IMR-90 (cell line): ENCODE data around the gene ACKR2. TPM values are rescaled to one million over a fixed set of nuclear protein-coding genes. Genes with fewer than 3 reads are reported as not detected.

ENCODE experiments used
- ATAC-seq: fragments of 200-7000 bp; cut with Tn5 transposase; 2 replicates; pipeline ENCODE4 v1.9.1; 2020; ENCODE audit warnings: low read depth, mild to moderate bottlenecking, moderate library complexity
- BruUV-seq: library from RNA; stranded (reverse); fragments of 400-500 nt; replicated peaks from 2 replicates; lab custom pipeline; 2021; lab: Mats Ljungman, UMichigan
- CTCF ChIA-PET: fragments of 300-600 bp; formaldehyde crosslinking; extraction: SDS; loops from one replicate; lab custom pipeline; 2021; ENCODE audit warnings: antibody characterized with exemption; lab: Yijun Ruan, JAX
- POLR2A ChIA-PET: fragments of 300-600 bp; sonication (Branson Sonifier 250); formaldehyde crosslinking; loops from one replicate; lab custom pipeline; 2022; ENCODE audit warnings: antibody characterized with exemption; ENCODE audit not compliant: unreplicated experiment; lab: Charles Lee
- DNase-seq: peaks from one replicate; pipeline ENCODE4 v3.0.0; 2013
- H2AFZ ChIP-seq: replicated peaks from 2 replicates; pipeline ENCODE3; 2013; ENCODE audit warnings: low read length, mild to moderate bottlenecking; ENCODE audit not compliant: poor library complexity
- H2AK5ac ChIP-seq: 2 replicates; pipeline ENCODE4 v1.6.1; 2013; ENCODE audit warnings: low read depth, low read length, inconsistent platforms
- H2AK9ac ChIP-seq: replicated peaks from 2 replicates; pipeline ENCODE3; 2013; ENCODE audit warnings: mild to moderate bottlenecking, low read depth, low read length, moderate library complexity; ENCODE audit not compliant: poor library complexity
- H2BK120ac ChIP-seq: 2 replicates; pipeline ENCODE4 v1.6.1; 2013; ENCODE audit warnings: low read depth, low read length, inconsistent platforms
- H2BK15ac ChIP-seq: 3 replicates; pipeline ENCODE4 v1.6.1; 2013; ENCODE audit warnings: low read depth, low read length, inconsistent platforms
- H2BK20ac ChIP-seq: 2 replicates; pipeline ENCODE4 v1.6.1; 2013; ENCODE audit warnings: low read depth, mild to moderate bottlenecking, inconsistent platforms, low read length, moderate library complexity
- H2BK5ac ChIP-seq: 2 replicates; pipeline ENCODE4 v1.6.1; 2013; ENCODE audit warnings: mild to moderate bottlenecking, low read depth, low read length, inconsistent platforms; ENCODE audit not compliant: poor library complexity, severe bottlenecking
- H3K14ac ChIP-seq: replicated peaks from 2 replicates; pipeline ENCODE4 v1.6.1; 2013; ENCODE audit warnings: low read depth, low read length, inconsistent platforms
- H3K18ac ChIP-seq: 2 replicates; pipeline ENCODE4 v1.6.1; 2013; ENCODE audit warnings: low read depth, low read length, control low read depth
- H3K23ac ChIP-seq: 2 replicates; pipeline ENCODE4 v1.6.1; 2013; ENCODE audit warnings: low read depth, low read length, inconsistent platforms
- H3K27ac ChIP-seq: 2 replicates; pipeline ENCODE4 v1.5.1; 2013; ENCODE audit warnings: mild to moderate bottlenecking, control low read depth, low read length; ENCODE audit not compliant: insufficient read depth
- H3K27me3 ChIP-seq: 2 replicates; pipeline ENCODE4 v1.6.1; 2013; ENCODE audit warnings: low read length; ENCODE audit not compliant: control insufficient read depth, insufficient read depth
- H3K36me3 ChIP-seq: 2 replicates; pipeline ENCODE4 v1.6.1; 2013; ENCODE audit warnings: low read length, mixed read lengths; ENCODE audit not compliant: control insufficient read depth, insufficient read depth
- H3K4ac ChIP-seq: 2 replicates; pipeline ENCODE4 v1.6.1; 2013; ENCODE audit warnings: low read depth, low read length, inconsistent platforms
- H3K4me1 ChIP-seq: 2 replicates; pipeline ENCODE4 v1.6.1; 2013; ENCODE audit warnings: low read length, mixed read lengths; ENCODE audit not compliant: control insufficient read depth, insufficient read depth
- H3K4me2 ChIP-seq: 2 replicates; pipeline ENCODE4 v1.6.1; 2013; ENCODE audit warnings: low read depth, mild to moderate bottlenecking, control low read depth, low read length, moderate library complexity
- H3K4me3 ChIP-seq: 2 replicates; pipeline ENCODE4 v1.5.1; 2013; ENCODE audit warnings: low read depth, mild to moderate bottlenecking, control low read depth, low read length, moderate library complexity; ENCODE audit not compliant: insufficient read depth
- H3K56ac ChIP-seq: 2 replicates; pipeline ENCODE4 v1.6.1; 2013; ENCODE audit warnings: low read length, inconsistent platforms; ENCODE audit not compliant: insufficient read depth; ENCODE audit errors: extremely low read depth
- H3K79me1 ChIP-seq, 2 experiments: 2 replicates each; pipeline ENCODE4 v1.6.1; 2013; ENCODE audit warnings: low read length in 2 of 2, inconsistent platforms in 1 of 2, low read depth in 1 of 2
- H3K9ac ChIP-seq: 2 replicates; pipeline ENCODE4 v1.6.1; 2013; ENCODE audit warnings: low read depth, low read length, control low read depth
- H3K9me1 ChIP-seq: 2 replicates; pipeline ENCODE4 v1.6.1; 2013; ENCODE audit warnings: low read length, inconsistent platforms; ENCODE audit not compliant: insufficient read depth
- H3K9me3 ChIP-seq: 2 replicates; pipeline ENCODE4 v1.6.1; 2013; ENCODE audit warnings: low read length; ENCODE audit not compliant: control insufficient read depth, insufficient read depth
- H4K20me1 ChIP-seq: 2 replicates; pipeline ENCODE4 v1.6.1; 2013; ENCODE audit warnings: low read length, inconsistent platforms; ENCODE audit not compliant: insufficient read depth
- H4K5ac ChIP-seq: 2 replicates; pipeline ENCODE4 v1.6.1; 2013; ENCODE audit warnings: mild to moderate bottlenecking, low read depth, low read length, control low read depth
- H4K8ac ChIP-seq, 2 experiments: 2 replicates each; pipeline ENCODE4 v1.6.1; 2013; ENCODE audit warnings: low read depth in 2 of 2, low read length in 2 of 2, control low read depth in 1 of 2, inconsistent platforms in 1 of 2
- H4K91ac ChIP-seq: 2 replicates; pipeline ENCODE4 v1.6.1; 2013; ENCODE audit warnings: low read depth, low read length, inconsistent platforms; ENCODE audit not compliant: insufficient read depth
- BHLHE40 ChIP-seq: fragments of 150-350 bp; IDR thresholded peaks from 2 replicates; pipeline ENCODE4 v1.6.1; 2016; ENCODE audit warnings: mild to moderate bottlenecking, low read depth, low read length
- CEBPB ChIP-seq: IDR thresholded peaks from 2 replicates; pipeline ENCODE4 v1.6.1; 2012; ENCODE audit warnings: low read depth, low read length, improper control_type of control experiment
- CHD1 ChIP-seq: IDR thresholded peaks from 2 replicates; pipeline ENCODE4 v1.6.1; 2012; ENCODE audit warnings: low read depth, low read length, improper control_type of control experiment
- ELK1 ChIP-seq: fragments of 150-350 bp; IDR thresholded peaks from 2 replicates; pipeline ENCODE4 v1.6.1; 2016; ENCODE audit warnings: low read depth, mild to moderate bottlenecking, low read length, moderate library complexity, borderline replicate concordance
- FOS ChIP-seq: fragments of 150-350 bp; IDR thresholded peaks from 2 replicates; pipeline ENCODE4 v1.6.1; 2016; ENCODE audit warnings: low read depth, low read length
- MAFK ChIP-seq: IDR thresholded peaks from 2 replicates; pipeline ENCODE4 v1.6.1; 2012; ENCODE audit warnings: low read depth, low read length, improper control_type of control experiment
- MAZ ChIP-seq: IDR thresholded peaks from 2 replicates; pipeline ENCODE4 v1.6.1; 2012; ENCODE audit warnings: low read depth, mild to moderate bottlenecking, low read length, improper control_type of control experiment, moderate library complexity, borderline replicate concordance
- MXI1 ChIP-seq: IDR thresholded peaks from 2 replicates; pipeline ENCODE4 v1.6.1; 2012; ENCODE audit warnings: low read depth, mild to moderate bottlenecking, low read length, moderate library complexity, borderline replicate concordance
- POLR2A ChIP-seq: IDR thresholded peaks from 2 replicates; pipeline ENCODE4 v1.6.1; 2012; ENCODE audit warnings: mild to moderate bottlenecking, low read depth, low read length
- RAD21 ChIP-seq: IDR thresholded peaks from 2 replicates; pipeline ENCODE4 v1.6.1; 2012; ENCODE audit warnings: low read length, improper control_type of control experiment
- RCOR1 ChIP-seq: IDR thresholded peaks from 2 replicates; pipeline ENCODE4 v1.6.1; 2012; ENCODE audit warnings: mild to moderate bottlenecking, low read length, improper control_type of control experiment; ENCODE audit not compliant: insufficient replicate concordance
- RFX5 ChIP-seq: IDR thresholded peaks from 2 replicates; pipeline ENCODE4 v1.8.0; 2012; ENCODE audit warnings: low read depth, mild to moderate bottlenecking, low read length, moderate library complexity
- SMC3 ChIP-seq: fragments of 150-350 bp; IDR thresholded peaks from 2 replicates; pipeline ENCODE4 v1.6.1; 2016; ENCODE audit warnings: low read depth, mild to moderate bottlenecking, antibody characterized with exemption, low read length, moderate library complexity
- USF2 ChIP-seq: fragments of 150-350 bp; IDR thresholded peaks from 2 replicates; pipeline ENCODE4 v1.6.1; 2017; ENCODE audit warnings: mild to moderate bottlenecking, antibody characterized with exemption, low read length, low read depth
- WGBS, 2 experiments: methylation state at CpG; one replicate each; pipeline versions ENCODE4 v1.1.5 to v1.1.7; 2013; ENCODE audit warnings: missing lambda C conversion rate in 2 of 2; ENCODE audit not compliant: insufficient read length in 1 of 2; ENCODE audit errors: extremely low coverage in 2 of 2; 5-methylcytosine and 5-hydroxymethylcytosine counted together
- dilution Hi-C: fragments of 300-500 bp; cut with HindIII; formaldehyde crosslinking; loops from one replicate; pipeline ENCODE4 v1.14.3; 2018; ENCODE audit warnings: low sequenced_read_pairs; ENCODE audit not compliant: unreplicated experiment
- in situ Hi-C: fragments of 300-500 bp; cut with MboI; formaldehyde crosslinking; loops from 3 replicates; pipeline ENCODE4 v1.14.3; 2019; ENCODE audit warnings: low sequenced_read_pairs, inconsistent platforms, mixed read lengths
- intact Hi-C: fragments of 100-400 bp; cut with micrococcal nuclease; formaldehyde crosslinking; loops from 2 replicates; pipeline ENCODE4 v1.10.0; 2022
- polyA plus RNA-seq, 3 experiments: library from polyadenylated mRNA; depleted of rRNA; stranded (reverse); fragments of >200 nt; gene quantifications; 2 replicates each; pipeline ENCODE4 v1.2.3, GENCODE V29; 2012; ENCODE audit warnings: low replicate concordance in 1 of 3
- total RNA-seq: library from RNA; depleted of rRNA; stranded (reverse); fragments of >200 nt; gene quantifications from 2 replicates; pipeline ENCODE4 v1.2.3, GENCODE V29; 2012
- TF ChIP-seq, protein P1 (sequence below): conservative IDR thresholded peaks from 2 replicates; pipeline ENCODE4 v1.5.1; 2012; ENCODE audit warnings: mild to moderate bottlenecking, low read depth, low read length, improper control_type of control experiment

ACKR2 gene
- total and polyA plus RNA-seq, 2 of the 4 experiments (the other 2 are of a cell fraction), result 0.10 TPM; not detected in 1

- Histone ChIP-seq H4K5ac (no peak overlapping the region), H3K18ac (no peak overlapping the region), H3K14ac (no peak overlapping the region), H4K20me1 (peaks cover 17% of the 10 kb centered on the region), H2BK15ac (no peak overlapping the region), H3K23ac (no peak overlapping the region), H3K9me1 (peaks cover 3% of the 10 kb centered on the region), H3K4me2 (peak overlapping the region; percentile 96), H2AK9ac (no peak overlapping the region), H4K91ac (no peak overlapping the region), H3K9me3 (no peaks in the 10 kb centered on the region), H4K8ac (peak overlapping the region in 1 of 2 experiments; percentile 79; a peak in 1 of 4 replicates), H2BK120ac (no peak overlapping the region), H3K27ac (no peak overlapping the region), H3K9ac (no peak overlapping the region), H3K4me1 (peaks cover 3% of the 10 kb centered on the region; the same call in 1 of the 2 replicates), H3K36me3 (no peaks in the 10 kb centered on the region), H3K27me3 (peaks cover 2% of the 10 kb centered on the region; the same call in 1 of the 2 replicates), H2BK20ac (no peak overlapping the region), H3K4me3 (peak overlapping the region; percentile 83; the same call in 1 of the 2 replicates), H3K4ac (no peak overlapping the region), H2BK5ac (no peak overlapping the region), H3K79me1 (peaks cover 13 to 28% of the 10 kb centered on the region in 2 experiments), H2AK5ac (no peak overlapping the region), H3K56ac (no peak overlapping the region), H2AFZ (peak overlapping the region; percentile 75)
- DNase-seq, result no peak
- in situ Hi-C loops (no loop called here), dilution Hi-C loops (no loop called here), intact Hi-C loops (no loop called here)
- ChIA-PET POLR2A (interaction anchor here (0.5 kb wide), 1 partner anchor 16 kb away, joined by 4 read pairs; no protein-coding TSS in a partner anchor), CTCF (interaction anchor here (1.2 kb wide), 1 partner anchor 26 kb away, joined by 3 read pairs; no protein-coding TSS in a partner anchor)
- BruUV-seq, result no TSS peak
- WGBS, 2 experiments, result no CpG with 5 or more reads among the region's 23 CpGs
- no peak for ATAC-seq
- TF ChIP-seq CEBPB, result no peak
- TF ChIP-seq, protein P1, sequence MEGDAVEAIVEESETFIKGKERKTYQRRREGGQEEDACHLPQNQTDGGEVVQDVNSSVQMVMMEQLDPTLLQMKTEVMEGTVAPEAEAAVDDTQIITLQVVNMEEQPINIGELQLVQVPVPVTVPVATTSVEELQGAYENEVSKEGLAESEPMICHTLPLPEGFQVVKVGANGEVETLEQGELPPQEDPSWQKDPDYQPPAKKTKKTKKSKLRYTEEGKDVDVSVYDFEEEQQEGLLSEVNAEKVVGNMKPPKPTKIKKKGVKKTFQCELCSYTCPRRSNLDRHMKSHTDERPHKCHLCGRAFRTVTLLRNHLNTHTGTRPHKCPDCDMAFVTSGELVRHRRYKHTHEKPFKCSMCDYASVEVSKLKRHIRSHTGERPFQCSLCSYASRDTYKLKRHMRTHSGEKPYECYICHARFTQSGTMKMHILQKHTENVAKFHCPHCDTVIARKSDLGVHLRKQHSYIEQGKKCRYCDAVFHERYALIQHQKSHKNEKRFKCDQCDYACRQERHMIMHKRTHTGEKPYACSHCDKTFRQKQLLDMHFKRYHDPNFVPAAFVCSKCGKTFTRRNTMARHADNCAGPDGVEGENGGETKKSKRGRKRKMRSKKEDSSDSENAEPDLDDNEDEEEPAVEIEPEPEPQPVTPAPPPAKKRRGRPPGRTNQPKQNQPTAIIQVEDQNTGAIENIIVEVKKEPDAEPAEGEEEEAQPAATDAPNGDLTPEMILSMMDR, result no peak
- TF ChIP-seq MAZ, result no peak
- TF ChIP-seq USF2, result no peak
- TF ChIP-seq POLR2A, result no peak
- no peak for TF ChIP-seq MAFK
- TF ChIP-seq CHD1, result no peak
- no peak for TF ChIP-seq RCOR1
- TF ChIP-seq RFX5, result no peak
- no peak for TF ChIP-seq FOS
- no peak for TF ChIP-seq SMC3
- TF ChIP-seq BHLHE40, result no peak
- no peak for TF ChIP-seq ELK1
- no peak for TF ChIP-seq RAD21
- TF ChIP-seq MXI1, result no peak
Observed at GRCh38 chr3:42805141-42805821, 4.0 kb upstream of the ACKR2 start.
